Breast epithelium (tissue), 4 donors: Measurements from ENCODE around the gene SAMD14. TPM values are rescaled to one million over a fixed set of nuclear protein-coding genes. Genes with fewer than 3 reads are reported as not detected.

Source experiments
- DNase-seq, 2 donors: peaks; one replicate each; pipeline ENCODE4 v3.0.0-alpha.2; 2019; ENCODE audit warnings: low spot score in 2 of 2
- H3K27ac ChIP-seq, 2 donors: fragments of 200-600 bp; sonication (generic) in 1 of 2; one replicate each; pipeline ENCODE4 v1.5.1; 2016 to 2019; ENCODE audit warnings: mild to moderate bottlenecking in 1 of 2
- H3K27me3 ChIP-seq, 2 donors: fragments of 200-600 bp; sonication (generic) in 1 of 2; one replicate each; pipeline versions ENCODE4 v1.5.1 to v1.6.0; 2017 to 2019; ENCODE audit warnings: control low read depth in 1 of 2, mild to moderate bottlenecking in 1 of 2
- H3K36me3 ChIP-seq: fragments of 200-600 bp; one replicate; pipeline ENCODE4 v1.5.1; 2019
- H3K4me1 ChIP-seq, 2 donors: fragments of 200-600 bp; sonication (generic); one replicate each; pipeline ENCODE4 v1.5.1; 2016 to 2019; ENCODE audit warnings: control low read depth in 1 of 2
- H3K4me3 ChIP-seq, 3 donors: fragments of 200-600 bp; sonication (generic); 1 replicate in 2 of 3; 2 replicates in 1 of 3; pipeline ENCODE4 v1.5.1; 2016 to 2019; ENCODE audit warnings: mild to moderate bottlenecking in 3 of 3, moderate library complexity in 2 of 3
- H3K9me3 ChIP-seq, 2 donors: fragments of 200-600 bp; sonication (generic) in 1 of 2; one replicate each; pipeline ENCODE4 v1.5.1; 2016 to 2019; ENCODE audit warnings: control low read depth in 1 of 2
- POLR2A ChIP-seq: fragments of 450-650 bp; IDR thresholded peaks from one replicate; pipeline ENCODE4 v1.6.1; 2016; ENCODE audit warnings: antibody characterized with exemption, mild to moderate bottlenecking, moderate library complexity
- POLR2AphosphoS5 ChIP-seq, 3 donors: sonication (generic); formaldehyde crosslinking; IDR thresholded peaks; one replicate each; pipeline ENCODE4 v1.6.1; 2017; ENCODE audit warnings: antibody characterized with exemption in 3 of 3
- intact Hi-C: fragments of 100-400 bp; cut with DNase I; formaldehyde crosslinking; loops from one replicate; pipeline ENCODE4 v1.15.1; 2023; ENCODE audit warnings: low total_unique reads
- total RNA-seq, 3 donors: library from RNA; depleted of rRNA; stranded (reverse); fragments of >200 nt; gene quantifications; one replicate each; pipeline ENCODE4 v1.1.0, GENCODE V29; 2016
- TF ChIP-seq, protein P1 (sequence below), 3 donors: fragments of 450-650 bp; IDR thresholded peaks; one replicate each; pipeline ENCODE4 v1.5.1; 2016 to 2017; ENCODE audit warnings: antibody characterized with exemption in 3 of 3, mild to moderate bottlenecking in 3 of 3, moderate library complexity in 3 of 3

SAMD14 gene
- total RNA-seq, 3 donors from 2014 or later: 0.16 to 0.98 TPM; not detected in 1

GRCh38 chr17:50074227-50074626, 55.7 kb downstream of the SAMD14 start:
- intact Hi-C loops: no loop called here
- H3K27me3 ChIP-seq: no peaks in the 10 kb centered on the region
- no peak for DNase-seq
- H3K4me3 ChIP-seq: no peak overlapping the region
- H3K9me3 ChIP-seq: no peaks in the 10 kb centered on the region
- TF ChIP-seq POLR2AphosphoS5 (IDR thresholded peaks at IDR 0.05) (no peak), POLR2A (no peak)
- TF ChIP-seq, protein P1, sequence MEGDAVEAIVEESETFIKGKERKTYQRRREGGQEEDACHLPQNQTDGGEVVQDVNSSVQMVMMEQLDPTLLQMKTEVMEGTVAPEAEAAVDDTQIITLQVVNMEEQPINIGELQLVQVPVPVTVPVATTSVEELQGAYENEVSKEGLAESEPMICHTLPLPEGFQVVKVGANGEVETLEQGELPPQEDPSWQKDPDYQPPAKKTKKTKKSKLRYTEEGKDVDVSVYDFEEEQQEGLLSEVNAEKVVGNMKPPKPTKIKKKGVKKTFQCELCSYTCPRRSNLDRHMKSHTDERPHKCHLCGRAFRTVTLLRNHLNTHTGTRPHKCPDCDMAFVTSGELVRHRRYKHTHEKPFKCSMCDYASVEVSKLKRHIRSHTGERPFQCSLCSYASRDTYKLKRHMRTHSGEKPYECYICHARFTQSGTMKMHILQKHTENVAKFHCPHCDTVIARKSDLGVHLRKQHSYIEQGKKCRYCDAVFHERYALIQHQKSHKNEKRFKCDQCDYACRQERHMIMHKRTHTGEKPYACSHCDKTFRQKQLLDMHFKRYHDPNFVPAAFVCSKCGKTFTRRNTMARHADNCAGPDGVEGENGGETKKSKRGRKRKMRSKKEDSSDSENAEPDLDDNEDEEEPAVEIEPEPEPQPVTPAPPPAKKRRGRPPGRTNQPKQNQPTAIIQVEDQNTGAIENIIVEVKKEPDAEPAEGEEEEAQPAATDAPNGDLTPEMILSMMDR (IDR thresholded peaks at IDR 0.05): no peak
- H3K4me1 ChIP-seq: no peaks in the 10 kb centered on the region
- peaks cover 8% of the 10 kb centered on the region for H3K36me3 ChIP-seq
- no peak overlapping the region for H3K27ac ChIP-seq

DNA sequence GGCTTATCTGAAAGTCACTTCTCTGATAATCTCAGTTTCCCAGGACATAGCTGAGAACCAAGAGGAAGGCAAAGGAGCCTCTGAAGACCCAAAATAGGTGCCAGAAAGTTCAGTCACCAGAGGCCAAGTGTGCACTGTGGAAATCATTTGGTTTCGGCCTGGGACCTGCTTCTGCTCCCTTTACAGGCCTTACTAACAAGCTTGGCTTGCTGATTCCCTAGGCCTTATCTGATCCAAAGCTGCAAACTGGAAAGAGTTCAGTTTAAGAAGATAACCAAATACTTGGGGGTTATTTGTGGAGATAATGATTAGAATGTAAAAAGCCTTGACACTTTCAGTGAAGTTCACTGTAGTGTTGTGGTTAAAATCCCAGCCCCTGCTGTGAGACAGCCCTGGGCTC, 57.0 kb downstream of the SAMD14 start:
- TF ChIP-seq, protein P1 (IDR thresholded peaks at IDR 0.05): no peak
- no peak for TF ChIP-seq POLR2AphosphoS5 (IDR thresholded peaks at IDR 0.05)
- no peak for TF ChIP-seq POLR2A
- no peaks in the 10 kb centered on the region for H3K9me3 ChIP-seq
- no peak overlapping the region for H3K4me3 ChIP-seq
- H3K4me1 ChIP-seq: no peaks in the 10 kb centered on the region
- no peak overlapping the region for H3K27ac ChIP-seq
- H3K36me3 ChIP-seq: peaks cover 8% of the 10 kb centered on the region
- intact Hi-C loops: no loop called here
- DNase-seq: no peak
- H3K27me3 ChIP-seq: no peaks in the 10 kb centered on the region

- no peak for DNase-seq
- no peak overlapping the region for H3K27ac ChIP-seq
- H3K36me3 ChIP-seq: peaks cover 8% of the 10 kb centered on the region
- TF ChIP-seq POLR2A (no peak), POLR2AphosphoS5 (IDR thresholded peaks at IDR 0.05) (no peak)
- TF ChIP-seq, protein P1 (IDR thresholded peaks at IDR 0.05): no peak
- H3K4me3 ChIP-seq: no peak overlapping the region
- H3K27me3 ChIP-seq: no peaks in the 10 kb centered on the region
- no peaks in the 10 kb centered on the region for H3K4me1 ChIP-seq
- no peaks in the 10 kb centered on the region for H3K9me3 ChIP-seq
- intact Hi-C loops: no loop called here
These were observed 57.8 kb downstream of the SAMD14 start for GRCh38 chr17:50072130-50072529.

GRCh38 chr17:50071692-50072091, 58.3 kb downstream of the SAMD14 start:
- intact Hi-C loops: no loop called here
- H3K4me1 ChIP-seq: no peaks in the 10 kb centered on the region
- no peaks in the 10 kb centered on the region for H3K27me3 ChIP-seq
- TF ChIP-seq, protein P1 (IDR thresholded peaks at IDR 0.05): no peak
- TF ChIP-seq POLR2AphosphoS5 (IDR thresholded peaks at IDR 0.05) (no peak), POLR2A (no peak)
- H3K27ac ChIP-seq: no peak overlapping the region
- H3K36me3 ChIP-seq: peaks cover 8% of the 10 kb centered on the region
- no peaks in the 10 kb centered on the region for H3K9me3 ChIP-seq
- DNase-seq: no peak
- H3K4me3 ChIP-seq: no peak overlapping the region

DNA sequence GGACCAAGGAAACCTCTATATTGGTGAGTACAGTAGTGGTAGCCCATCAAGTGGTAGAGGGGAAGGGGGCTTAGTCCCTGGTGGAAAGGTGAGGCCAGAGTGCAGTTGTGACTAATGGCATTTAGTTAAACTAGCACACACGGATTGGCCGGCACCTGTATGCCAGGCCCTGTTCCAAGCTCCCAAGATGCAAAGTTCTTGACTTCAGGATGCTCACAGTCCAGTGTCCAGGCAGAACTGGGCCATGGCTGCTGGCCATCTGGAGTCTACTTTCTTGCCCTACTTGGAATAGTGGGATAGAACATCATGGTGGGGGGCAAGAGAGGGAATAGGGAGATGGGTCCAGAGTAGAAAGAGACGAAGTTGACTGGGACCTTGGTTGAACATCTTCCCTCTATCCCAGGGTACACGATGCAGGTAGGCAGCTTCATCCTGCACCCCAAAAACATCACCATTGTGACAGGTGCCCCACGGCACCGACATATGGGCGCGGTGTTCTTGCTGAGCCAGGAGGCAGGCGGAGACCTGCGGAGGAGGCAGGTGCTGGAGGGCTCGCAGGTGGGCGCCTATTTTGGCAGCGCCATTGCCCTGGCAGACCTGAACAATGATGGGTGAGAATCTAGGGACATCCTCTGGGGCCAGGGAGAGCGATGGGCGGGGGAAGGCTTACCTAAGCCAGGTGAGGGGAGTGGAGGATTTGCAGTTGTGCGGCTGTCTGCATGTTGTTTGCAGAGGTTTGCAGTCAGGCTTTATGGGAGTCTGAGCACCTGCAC, 58.9 kb downstream of the SAMD14 start:
- Histone ChIP-seq H3K4me1 (no peaks in the 10 kb centered on the region), H3K4me3 (no peak overlapping the region), H3K27me3 (no peaks in the 10 kb centered on the region), H3K9me3 (no peaks in the 10 kb centered on the region), H3K36me3 (peaks cover 8% of the 10 kb centered on the region), H3K27ac (no peak overlapping the region)
- intact Hi-C loops: no loop called here
- no peak for DNase-seq
- TF ChIP-seq POLR2AphosphoS5 (IDR thresholded peaks at IDR 0.05): no peak
- TF ChIP-seq, protein P1 (IDR thresholded peaks at IDR 0.05): no peak
- no peak for TF ChIP-seq POLR2A
